SK-N-SH treated with all-trans-retinoic acid at 6 μM for 48 hours (cell line): Measurements from ENCODE around the gene GLRX3.
A peak's percentile ranks its signal among the peaks of the same experiment; 100 is the strongest.

ENCODE experiments used
- ATAC-seq: fragments of 200-7000 bp; cut with Tn5 transposase; 3 replicates; pipeline ENCODE4 v1.9.1; 2020; ENCODE audit warnings: mild to moderate bottlenecking, moderate library complexity
- ARNTL ChIP-seq: fragments of 450-650 bp; formaldehyde crosslinking; IDR thresholded peaks from 2 replicates; pipeline ENCODE4 v1.5.0; 2020; ENCODE audit warnings: low read depth, mild to moderate bottlenecking, moderate library complexity, borderline replicate concordance
- BACH2 ChIP-seq: fragments of 250-450 bp; sonication (Bioruptor Pico); IDR thresholded peaks from 2 replicates; pipeline ENCODE4 v1.9.0; 2021; ENCODE audit warnings: mild to moderate bottlenecking, borderline replicate concordance
- CREB5 ChIP-seq: fragments of 250-450 bp; sonication (Bioruptor Pico); IDR thresholded peaks from 2 replicates; pipeline ENCODE4 v1.5.1; 2020; ENCODE audit warnings: low read depth, mild to moderate bottlenecking, moderate library complexity
- GLIS3 ChIP-seq: fragments of 250-450 bp; sonication (Bioruptor Pico); IDR thresholded peaks from 2 replicates; pipeline ENCODE4 v1.5.0; 2020; ENCODE audit warnings: mild to moderate bottlenecking, moderate library complexity
- ISL1 ChIP-seq: fragments of 250-450 bp; sonication (Bioruptor Pico); IDR thresholded peaks from 2 replicates; pipeline ENCODE4 v2.1.2; 2022; ENCODE audit warnings: mild to moderate bottlenecking, moderate library complexity
- OSR1 ChIP-seq: fragments of 250-450 bp; sonication (Bioruptor Pico); IDR thresholded peaks from 2 replicates; pipeline ENCODE4 v1.8.0; 2022; ENCODE audit warnings: moderate library complexity, mild to moderate bottlenecking, inconsistent platforms
- PATZ1 ChIP-seq: fragments of 250-450 bp; sonication (Bioruptor Pico); IDR thresholded peaks from 2 replicates; pipeline ENCODE4 v1.8.0; 2020; ENCODE audit warnings: mild to moderate bottlenecking, moderate library complexity, borderline replicate concordance
- POU6F1 ChIP-seq: fragments of 250-450 bp; sonication (Bioruptor Pico); IDR thresholded peaks from 2 replicates; pipeline ENCODE4 v1.8.0; 2021; ENCODE audit warnings: low read depth, mild to moderate bottlenecking, moderate library complexity, borderline replicate concordance
- PPARA ChIP-seq: fragments of 250-450 bp; sonication (Bioruptor Pico); IDR thresholded peaks from 2 replicates; pipeline ENCODE4 v1.5.0; 2020; ENCODE audit warnings: mild to moderate bottlenecking, borderline replicate concordance
- RARB ChIP-seq: fragments of 250-450 bp; sonication (Bioruptor Pico); IDR thresholded peaks from 2 replicates; pipeline ENCODE4 v1.8.0; 2021; ENCODE audit warnings: mild to moderate bottlenecking, moderate library complexity
- SNAI2 ChIP-seq: fragments of 250-450 bp; sonication (Bioruptor Pico); IDR thresholded peaks from 2 replicates; pipeline ENCODE4 v1.5.0; 2020; ENCODE audit warnings: mild to moderate bottlenecking, moderate library complexity
- TOX ChIP-seq: fragments of 250-450 bp; sonication (Bioruptor Pico); IDR thresholded peaks from 2 replicates; pipeline ENCODE4 v1.8.0; 2021; ENCODE audit warnings: mild to moderate bottlenecking, moderate library complexity, borderline replicate concordance
- TSHZ2 ChIP-seq: fragments of 250-450 bp; sonication (Bioruptor Pico); IDR thresholded peaks from 2 replicates; pipeline ENCODE4 v1.5.0; 2020; ENCODE audit warnings: mild to moderate bottlenecking, moderate library complexity
- ZC3H10 ChIP-seq: fragments of 250-450 bp; sonication (Bioruptor Pico); IDR thresholded peaks from 2 replicates; pipeline ENCODE4 v1.5.1; 2021; ENCODE audit warnings: mild to moderate bottlenecking, moderate library complexity
- ZFP3 ChIP-seq: fragments of 250-450 bp; sonication (Bioruptor Pico); IDR thresholded peaks from 2 replicates; pipeline ENCODE4 v1.5.0; 2020; ENCODE audit warnings: mild to moderate bottlenecking, moderate library complexity
- ZFP30 ChIP-seq: fragments of 450-650 bp; formaldehyde crosslinking; IDR thresholded peaks from 2 replicates; pipeline ENCODE4 v1.5.0; 2022; ENCODE audit warnings: mild to moderate bottlenecking, moderate library complexity
- ZNF70 ChIP-seq: fragments of 450-650 bp; formaldehyde crosslinking; IDR thresholded peaks from 2 replicates; pipeline ENCODE4 v1.5.0; 2020; ENCODE audit warnings: mild to moderate bottlenecking, moderate library complexity
- ZNF8 ChIP-seq: fragments of 450-650 bp; formaldehyde crosslinking; IDR thresholded peaks from 2 replicates; pipeline ENCODE4 v1.5.0; 2020; ENCODE audit warnings: mild to moderate bottlenecking, moderate library complexity

GLRX3 gene

GRCh38 chr10:130179640-130180039 lies 43.4 kb downstream of the GLRX3 start:
- peak; percentile 93 for ATAC-seq
- no peak for TF ChIP-seq TSHZ2
- no peak for TF ChIP-seq ZNF8 (CRISPR knock-in tag)
- TF ChIP-seq ZFP30 = no peak
- TF ChIP-seq ZNF70 (CRISPR knock-in tag) = no peak
- TF ChIP-seq SNAI2 (CRISPR knock-in tag) = no peak
- no peak for TF ChIP-seq PPARA (CRISPR knock-in tag)
- TF ChIP-seq ZC3H10 (CRISPR knock-in tag) = no peak
- TF ChIP-seq BACH2 (CRISPR knock-in tag) = no peak
- TF ChIP-seq TOX (CRISPR knock-in tag) = no peak
- TF ChIP-seq ARNTL (CRISPR knock-in tag) = no peak
- TF ChIP-seq RARB (CRISPR knock-in tag) = no peak
- no peak for TF ChIP-seq OSR1

GRCh38 chr10:130180416-130180815 lies 44.2 kb downstream of the GLRX3 start:
- no peak for ATAC-seq
- TF ChIP-seq ISL1 (CRISPR knock-in tag) (no peak), GLIS3 (CRISPR knock-in tag) (no peak), PATZ1 (CRISPR knock-in tag) (no peak)

- ATAC-seq = no peak
Measured at GRCh38 chr10:130181858-130182257, 45.7 kb downstream of the GLRX3 start.

GRCh38 chr10:130185591-130185990 lies 49.4 kb downstream of the GLRX3 start:
- no peak for ATAC-seq
- TF ChIP-seq SNAI2 (CRISPR knock-in tag) (no peak), BACH2 (CRISPR knock-in tag) (no peak), TSHZ2 (no peak), PATZ1 (CRISPR knock-in tag) (no peak), ISL1 (CRISPR knock-in tag) (no peak), CREB5 (no peak), RARB (CRISPR knock-in tag) (no peak), ZNF8 (CRISPR knock-in tag) (no peak), PPARA (CRISPR knock-in tag) (no peak), ZFP3 (CRISPR knock-in tag) (no peak)

More at GRCh38 chr10:130181858-130182257, 45.7 kb downstream of the GLRX3 start:
- TF ChIP-seq ARNTL (CRISPR knock-in tag) = no peak
- no peak for TF ChIP-seq RARB (CRISPR knock-in tag)
- no peak for TF ChIP-seq ZC3H10 (CRISPR knock-in tag)
- TF ChIP-seq SNAI2 (CRISPR knock-in tag) = no peak
- TF ChIP-seq TOX (CRISPR knock-in tag) = no peak
- no peak for TF ChIP-seq PPARA (CRISPR knock-in tag)
- no peak for TF ChIP-seq POU6F1 (CRISPR knock-in tag)
